Endothelial cell of umbilical vein (primary cell): Measurements from ENCODE around the gene AKT3. TPM values are rescaled to one million over a fixed set of nuclear protein-coding genes. Genes with fewer than 3 reads are reported as not detected.

Source experiments
- BruUV-seq: library from RNA; stranded (reverse); fragments of 400-500 nt; replicated peaks from 2 replicates; lab custom pipeline; 2021; lab: Mats Ljungman, UMichigan
- CTCF ChIA-PET: fragments of 300-600, 350-600 bp; sonication (Branson Sonifier 250); formaldehyde crosslinking; loops from one replicate; lab custom pipeline; 2021; ENCODE audit warnings: antibody characterized with exemption, inconsistent platforms; lab: Charles Lee
- POLR2A ChIA-PET: fragments of 300-600, 350-600 bp; sonication (Branson Sonifier 250); formaldehyde crosslinking; loops from one replicate; lab custom pipeline; 2021; ENCODE audit warnings: antibody characterized with exemption, inconsistent platforms; lab: Charles Lee
- DNase-seq: peaks from one replicate; pipeline ENCODE4 v3.0.0-alpha.2; 2011; ENCODE audit warnings: low read depth, low spot score
- FAIRE-seq: peaks from 2 replicates; lab custom pipeline; 2011; peaks lifted over from hg19 to GRCh38; lab: Jason Lieb, UNC
- H2AFZ ChIP-seq: 2 replicates; pipeline ENCODE4 v1.6.0; 2012; ENCODE audit warnings: low read depth, low read length, control low read depth, inconsistent platforms
- H3K27ac ChIP-seq: 2 replicates; pipeline ENCODE4 v1.5.1; 2011; ENCODE audit warnings: low read depth, mild to moderate bottlenecking, control low read depth, low read length, moderate library complexity; ENCODE audit not compliant: insufficient read depth
- H3K27me3 ChIP-seq, 2 experiments: 2 replicates each; pipeline versions ENCODE4 v1.6.0 to v1.6.1; 2011; ENCODE audit warnings: low read length in 2 of 2, mixed read lengths in 1 of 2; ENCODE audit not compliant: control insufficient read depth in 2 of 2, insufficient read depth in 2 of 2
- H3K36me3 ChIP-seq, 2 experiments: 2 replicates in 1 of 2; 3 replicates in 1 of 2; pipeline ENCODE4 v1.5.1; 2011; ENCODE audit warnings: low read length in 2 of 2, mild to moderate bottlenecking in 1 of 2, moderate library complexity in 1 of 2; ENCODE audit not compliant: control insufficient read depth in 2 of 2, insufficient read depth in 2 of 2; ENCODE audit errors: extremely low read depth in 1 of 2
- H3K4me1 ChIP-seq: 3 replicates; pipeline ENCODE4 v1.5.1; 2011; ENCODE audit warnings: mild to moderate bottlenecking, low read length; ENCODE audit not compliant: control insufficient read depth, insufficient read depth; ENCODE audit errors: extremely low read depth
- H3K4me2 ChIP-seq: 2 replicates; pipeline ENCODE4 v1.6.1; 2011; ENCODE audit warnings: low read length, control low read depth, mixed read lengths; ENCODE audit not compliant: insufficient read depth
- H3K4me3 ChIP-seq, 3 experiments: fragments of 200-600 bp in 1 of 3; sonication (generic), shearing (Covaris generic) in 1 of 3; replicated peaks in 1 of 3; 2 replicates each; pipeline ENCODE4 v1.5.1; 2011 to 2016; ENCODE audit warnings: control low read depth in 3 of 3, low read length in 3 of 3, mild to moderate bottlenecking in 2 of 3, inconsistent platforms in 1 of 3, low read depth in 1 of 3, moderate library complexity in 1 of 3; ENCODE audit not compliant: insufficient read depth in 1 of 3
- H3K79me2 ChIP-seq: 2 replicates; pipeline ENCODE4 v1.6.0; 2012; ENCODE audit warnings: low read length, inconsistent platforms; ENCODE audit not compliant: control insufficient read depth, insufficient read depth
- H3K9ac ChIP-seq: replicated peaks from 2 replicates; pipeline ENCODE3; 2011; ENCODE audit warnings: low read length, control low read depth; ENCODE audit not compliant: insufficient read depth; ENCODE audit errors: extremely low read depth
- H3K9me1 ChIP-seq: replicated peaks from 3 replicates; pipeline ENCODE4 v1.6.0; 2011; ENCODE audit warnings: mild to moderate bottlenecking, low read length; ENCODE audit not compliant: control insufficient read depth, insufficient read depth; ENCODE audit errors: extremely low read depth
- H3K9me3 ChIP-seq: replicated peaks from 2 replicates; pipeline ENCODE4 v1.5.1; 2012; ENCODE audit warnings: low read length, inconsistent platforms; ENCODE audit not compliant: control insufficient read depth, insufficient read depth
- H4K20me1 ChIP-seq: replicated peaks from 2 replicates; pipeline ENCODE3; 2011; ENCODE audit warnings: mild to moderate bottlenecking, low read length; ENCODE audit not compliant: control insufficient read depth, insufficient read depth; ENCODE audit errors: extremely low read depth
- EZH2 ChIP-seq: IDR thresholded peaks from 2 replicates; pipeline ENCODE4 v1.6.1; 2012; ENCODE audit warnings: borderline replicate concordance, low read depth, mild to moderate bottlenecking, moderate library complexity, low read length, inconsistent platforms; ENCODE audit not compliant: severe bottlenecking
- FOS ChIP-seq: IDR thresholded peaks from 2 replicates; pipeline ENCODE4 v1.6.1; 2011; ENCODE audit warnings: mild to moderate bottlenecking, low read length, moderate library complexity, borderline replicate concordance; ENCODE audit not compliant: insufficient read depth
- GATA2 ChIP-seq: IDR thresholded peaks from 2 replicates; pipeline ENCODE4 v1.7.0; 2011; ENCODE audit warnings: low read depth, mild to moderate bottlenecking, moderate library complexity, mixed read lengths, low read length; ENCODE audit not compliant: insufficient read length, insufficient read depth
- JUN ChIP-seq: IDR thresholded peaks from 2 replicates; pipeline ENCODE4 v1.6.1; 2011; ENCODE audit warnings: borderline replicate concordance, low read depth; ENCODE audit not compliant: insufficient read length, insufficient read depth
- MYC ChIP-seq: IDR thresholded peaks from one replicate; pipeline ENCODE4 v1.6.1; 2011; ENCODE audit warnings: mild to moderate bottlenecking, low read depth, low read length
- POLR2A ChIP-seq: IDR thresholded peaks from 2 replicates; pipeline ENCODE4 v1.6.1; 2012; ENCODE audit warnings: low read depth, mild to moderate bottlenecking, control low read depth, low read length
- POLR2AphosphoS5 ChIP-seq: IDR thresholded peaks from 2 replicates; pipeline ENCODE4 v1.6.1; 2012; ENCODE audit warnings: low read depth, mild to moderate bottlenecking, control low read depth, low read length, moderate library complexity; ENCODE audit not compliant: insufficient read depth
- dilution Hi-C: fragments of 300-500 bp; cut with MboI; formaldehyde crosslinking; loops from one replicate; pipeline ENCODE4 v1.15.0; 2019; ENCODE audit warnings: low sequenced_read_pairs; ENCODE audit not compliant: extremely low pct_ligation_motif_present
- intact Hi-C: fragments of 100-400 bp; cut with micrococcal nuclease; formaldehyde crosslinking; loops from one replicate; pipeline ENCODE4 v1.10.0; 2022
- polyA plus RNA-seq, 4 experiments: library from polyadenylated mRNA; depleted of rRNA in 3 of 4; stranded (reverse) in 3 of 4; unstranded in 1 of 4; fragments of >200 nt; gene quantifications; 2 replicates each; pipeline versions ENCODE4 v1.2.1 to v1.2.3, GENCODE V29; 2011 to 2012; ENCODE audit warnings: missing spikeins in 1 of 4
- total RNA-seq: library from RNA; stranded (reverse); gene quantifications from 2 replicates; pipeline ENCODE4 v1.2.3, GENCODE V29; 2021
- TF ChIP-seq, protein P1 (sequence below): IDR thresholded peaks from 2 replicates; pipeline ENCODE4 v1.6.1; 2011; ENCODE audit not compliant: insufficient read depth, insufficient read length
- TF ChIP-seq, protein P2 (sequence below), 2 donors: IDR thresholded peaks; 1 replicate in 1 of 2; 2 replicates in 1 of 2; pipeline ENCODE4 v1.5.1; 2011; ENCODE audit warnings: low read length in 2 of 2, mild to moderate bottlenecking in 2 of 2, moderate library complexity in 2 of 2, control low read depth in 1 of 2, inconsistent platforms in 1 of 2, low read depth in 1 of 2; ENCODE audit not compliant: insufficient read depth in 1 of 2; ENCODE audit errors: extremely low read depth in 1 of 2

The AKT3 gene
- total and polyA plus RNA-seq, 2 donors (not counting 3 experiments of a cell fraction or from before 2014, with no cell fraction given) = 20.6 to 97.1 TPM

DNA sequence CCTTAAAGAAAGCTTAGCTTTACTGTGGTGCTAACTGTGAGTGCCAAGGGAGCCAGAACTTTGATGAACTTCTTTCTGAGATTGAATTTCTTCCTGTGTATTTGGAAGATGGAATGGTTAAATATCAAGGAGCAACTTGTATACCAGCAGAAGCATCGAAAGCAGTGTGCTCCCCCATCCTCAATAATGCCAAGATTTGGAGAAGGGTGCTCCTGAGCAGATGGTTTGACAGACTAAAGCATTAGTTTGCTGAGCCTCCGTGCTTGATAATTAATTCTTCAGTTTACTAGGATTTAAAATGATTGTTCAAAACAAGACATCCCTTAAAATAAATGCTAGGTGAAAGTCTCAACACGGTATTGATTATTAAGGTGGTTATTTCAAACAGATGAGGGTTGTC, 42.4 kb upstream of the AKT3 start:
- Histone ChIP-seq H3K4me1 (no peaks in the 10 kb centered on the region), H3K4me2 (no peak overlapping the region), H3K27ac (no peak overlapping the region), H4K20me1 (no peaks in the 10 kb centered on the region), H3K79me2 (no peaks in the 10 kb centered on the region), H2AFZ (no peak overlapping the region), H3K36me3 (no peaks in the 10 kb centered on the region), H3K9me1 (no peaks in the 10 kb centered on the region), H3K9me3 (no peaks in the 10 kb centered on the region), H3K27me3 (no peaks in the 10 kb centered on the region), H3K4me3 (no peak overlapping the region), H3K9ac (no peak overlapping the region)
- no peak for TF ChIP-seq POLR2A
- FAIRE-seq (no peak), DNase-seq (no peak)
- POLR2A ChIA-PET = no interaction called here
- dilution Hi-C loops = no loop called here
- BruUV-seq = no TSS peak
- CTCF ChIA-PET = no interaction called here
- intact Hi-C loops = no loop called here

DNA sequence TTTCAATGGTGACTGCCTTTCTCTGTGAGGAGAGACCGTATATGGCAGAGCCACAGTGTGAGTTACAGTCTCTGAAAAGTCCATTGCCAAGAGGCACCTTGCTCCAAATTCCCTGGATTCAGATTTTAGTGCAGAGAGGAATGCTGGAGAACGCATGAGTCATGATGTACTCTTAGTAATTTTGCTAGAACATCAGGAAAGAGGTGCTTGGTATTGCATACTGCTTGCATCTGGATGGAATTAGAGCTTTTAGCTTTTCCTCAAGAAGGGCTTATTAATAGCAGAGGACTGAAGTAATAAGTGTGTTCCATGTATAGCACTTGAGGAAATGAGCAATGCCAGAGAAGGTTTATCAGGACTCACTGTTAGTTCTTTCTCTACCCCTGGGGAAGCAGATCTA, 40.5 kb upstream of the AKT3 start:
- Histone ChIP-seq H3K79me2 (no peaks in the 10 kb centered on the region), H3K9me3 (no peaks in the 10 kb centered on the region), H2AFZ (no peak overlapping the region), H3K4me3 (no peak overlapping the region), H3K9ac (no peak overlapping the region), H3K27me3 (no peaks in the 10 kb centered on the region), H3K27ac (no peak overlapping the region), H3K4me2 (no peak overlapping the region), H3K36me3 (no peaks in the 10 kb centered on the region), H4K20me1 (no peaks in the 10 kb centered on the region), H3K4me1 (no peaks in the 10 kb centered on the region), H3K9me1 (no peaks in the 10 kb centered on the region)
- TF ChIP-seq, protein P1, sequence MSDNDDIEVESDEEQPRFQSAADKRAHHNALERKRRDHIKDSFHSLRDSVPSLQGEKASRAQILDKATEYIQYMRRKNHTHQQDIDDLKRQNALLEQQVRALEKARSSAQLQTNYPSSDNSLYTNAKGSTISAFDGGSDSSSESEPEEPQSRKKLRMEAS = no peak
- TF ChIP-seq EZH2 = no peak
- TF ChIP-seq, protein P2, sequence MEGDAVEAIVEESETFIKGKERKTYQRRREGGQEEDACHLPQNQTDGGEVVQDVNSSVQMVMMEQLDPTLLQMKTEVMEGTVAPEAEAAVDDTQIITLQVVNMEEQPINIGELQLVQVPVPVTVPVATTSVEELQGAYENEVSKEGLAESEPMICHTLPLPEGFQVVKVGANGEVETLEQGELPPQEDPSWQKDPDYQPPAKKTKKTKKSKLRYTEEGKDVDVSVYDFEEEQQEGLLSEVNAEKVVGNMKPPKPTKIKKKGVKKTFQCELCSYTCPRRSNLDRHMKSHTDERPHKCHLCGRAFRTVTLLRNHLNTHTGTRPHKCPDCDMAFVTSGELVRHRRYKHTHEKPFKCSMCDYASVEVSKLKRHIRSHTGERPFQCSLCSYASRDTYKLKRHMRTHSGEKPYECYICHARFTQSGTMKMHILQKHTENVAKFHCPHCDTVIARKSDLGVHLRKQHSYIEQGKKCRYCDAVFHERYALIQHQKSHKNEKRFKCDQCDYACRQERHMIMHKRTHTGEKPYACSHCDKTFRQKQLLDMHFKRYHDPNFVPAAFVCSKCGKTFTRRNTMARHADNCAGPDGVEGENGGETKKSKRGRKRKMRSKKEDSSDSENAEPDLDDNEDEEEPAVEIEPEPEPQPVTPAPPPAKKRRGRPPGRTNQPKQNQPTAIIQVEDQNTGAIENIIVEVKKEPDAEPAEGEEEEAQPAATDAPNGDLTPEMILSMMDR (IDR thresholded peaks at IDR 0.05; ENCODE audit: extremely low read depth in 1 of 2, insufficient read depth in 1 of 2, low read depth in 1 of 2, low read length in 2 of 2) = no peak
- TF ChIP-seq GATA2 = no peak
- no peak for TF ChIP-seq MYC
- no peak for TF ChIP-seq FOS
- TF ChIP-seq POLR2A = no peak
- TF ChIP-seq POLR2AphosphoS5 = no peak
- no peak for TF ChIP-seq JUN
- BruUV-seq = no TSS peak
- CTCF ChIA-PET = interaction anchor here (1.2 kb wide), 1 partner anchor 9 kb away, joined by 3 read pairs; no protein-coding TSS in a partner anchor
- dilution Hi-C loops (no loop called here), intact Hi-C loops (no loop called here)
- DNase-seq (no peak), FAIRE-seq (no peak)
- POLR2A ChIA-PET = no interaction called here
